ENCODE results near the gene SLC5A6. TPM values are rescaled to one million over a fixed set of nuclear protein-coding genes. Genes with fewer than 3 reads are reported as not detected.
"Not testable (repeated sequence)": the region's sequence is repeated elsewhere in the genome, so short reads cannot be mapped to it uniquely, and the experiment has no call there.

The SLC5A6 gene
- total RNA-seq, 2 donors from 2014 or later: 147 to 190 TPM

DNA sequence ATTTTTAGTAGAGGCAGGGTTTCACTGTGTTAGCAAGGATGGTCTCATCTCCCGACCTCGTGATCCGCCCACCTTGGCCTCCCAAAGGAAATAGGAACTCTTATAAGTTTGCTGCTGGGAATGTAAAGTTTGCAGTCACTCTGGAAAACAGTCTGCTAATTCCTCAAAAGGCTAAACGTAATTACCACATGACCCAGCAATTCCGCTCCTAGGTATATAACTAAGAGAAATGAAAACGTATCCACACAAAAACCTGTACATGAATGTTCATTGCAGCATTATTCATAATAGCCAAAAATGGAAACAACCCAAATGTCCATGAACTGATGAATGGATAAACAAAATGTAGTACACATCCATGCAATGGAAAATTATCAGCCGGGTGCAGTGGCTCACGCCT lies 22.1 kb downstream of the SLC5A6 start:
- H3K36me3 Mint-ChIP-seq (ENCODE audit: low read depth): no peaks in the 10 kb centered on the region
- H3K27ac Mint-ChIP-seq: no peak overlapping the region
- no peak for DNase-seq
- H3K9me3 ChIP-seq (ENCODE audit: control insufficient read depth, low read length, poor library complexity, severe bottlenecking): no peaks in the 10 kb centered on the region
- no peak overlapping the region for H3K4me3 Mint-ChIP-seq
- H3K27me3 Mint-ChIP-seq: peaks cover 8% of the 10 kb centered on the region
- H3K4me1 Mint-ChIP-seq: peaks cover 7% of the 10 kb centered on the region
- no peak for ATAC-seq

- DNase-seq: no peak
- Mint-ChIP-seq H3K4me1 (no peaks in the 10 kb centered on the region), H3K27ac (no peak overlapping the region), H3K36me3 (ENCODE audit: low read depth) (no peaks in the 10 kb centered on the region), H3K4me3 (peak overlapping the region; percentile 15), H3K27me3 (peaks cover 30% of the 10 kb centered on the region)
- ATAC-seq: no peak
- H3K9me3 ChIP-seq (ENCODE audit: control insufficient read depth, low read length, poor library complexity, severe bottlenecking): no peaks in the 10 kb centered on the region
Observed at GRCh38 chr2:27186613-27187345, 25.3 kb downstream of the SLC5A6 start.

- Mint-ChIP-seq H3K4me3 (no peak overlapping the region), H3K36me3 (ENCODE audit: low read depth) (no peaks in the 10 kb centered on the region), H3K27me3 (peaks cover 43% of the 10 kb centered on the region), H3K4me1 (no peaks in the 10 kb centered on the region), H3K27ac (no peak overlapping the region)
- ATAC-seq: no peak
- H3K9me3 ChIP-seq (ENCODE audit: control insufficient read depth, low read length, poor library complexity, severe bottlenecking): no peaks in the 10 kb centered on the region
- no peak for DNase-seq
Observed at GRCh38 chr2:27185331-27186026, 26.6 kb downstream of the SLC5A6 start.

DNA sequence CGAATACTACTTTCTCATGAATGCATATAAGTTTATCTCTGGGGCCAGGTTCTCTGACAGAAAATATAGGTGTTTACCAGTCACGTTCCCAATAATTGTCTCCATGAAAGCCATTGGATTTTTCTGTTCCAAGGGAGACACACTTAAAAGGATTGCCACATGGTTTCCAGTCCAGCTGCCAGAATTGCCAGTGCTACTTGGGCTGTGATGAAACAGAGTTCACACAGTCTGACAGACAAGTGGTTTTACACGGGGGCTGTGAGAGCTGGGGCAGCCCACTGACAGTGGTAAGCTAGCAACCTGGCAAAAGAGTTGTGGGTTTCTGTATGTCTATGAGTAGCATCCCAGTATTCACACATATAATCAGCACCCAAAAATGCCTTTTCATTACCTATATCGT lies 28.0 kb downstream of the SLC5A6 start:
- no peak for DNase-seq
- Mint-ChIP-seq H3K36me3 (ENCODE audit: low read depth) (no peaks in the 10 kb centered on the region), H3K4me1 (no peaks in the 10 kb centered on the region)

DNA sequence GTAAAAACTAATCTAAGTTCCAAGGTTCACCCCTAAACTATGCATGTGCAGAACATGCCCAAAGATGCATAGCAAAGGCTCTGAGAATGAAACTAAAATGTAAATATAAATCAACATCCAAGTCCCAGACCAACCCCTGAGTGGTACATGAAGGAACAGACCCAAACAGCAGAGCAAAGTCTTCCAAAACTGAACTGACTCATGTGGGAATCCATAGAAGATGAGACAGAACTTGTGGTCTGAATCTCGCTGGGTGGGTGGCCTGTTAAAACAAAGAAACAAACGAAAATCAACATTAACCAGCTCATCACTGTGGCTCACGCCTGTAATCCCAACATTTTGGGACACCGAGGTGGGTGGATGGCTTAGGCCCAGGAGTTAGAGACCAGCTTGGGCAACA lies 29.7 kb downstream of the SLC5A6 start:
- no peak overlapping the region for H3K27ac Mint-ChIP-seq
- no peak overlapping the region for H3K4me3 Mint-ChIP-seq

More for the DNA sequence above, 28.0 kb downstream of the SLC5A6 start:
- H3K9me3 ChIP-seq (ENCODE audit: control insufficient read depth, low read length, poor library complexity, severe bottlenecking): no peaks in the 10 kb centered on the region
- no peak for ATAC-seq
- no peak overlapping the region for H3K27ac Mint-ChIP-seq
- no peak overlapping the region for H3K4me3 Mint-ChIP-seq
- peaks cover 52% of the 10 kb centered on the region for H3K27me3 Mint-ChIP-seq

DNA sequence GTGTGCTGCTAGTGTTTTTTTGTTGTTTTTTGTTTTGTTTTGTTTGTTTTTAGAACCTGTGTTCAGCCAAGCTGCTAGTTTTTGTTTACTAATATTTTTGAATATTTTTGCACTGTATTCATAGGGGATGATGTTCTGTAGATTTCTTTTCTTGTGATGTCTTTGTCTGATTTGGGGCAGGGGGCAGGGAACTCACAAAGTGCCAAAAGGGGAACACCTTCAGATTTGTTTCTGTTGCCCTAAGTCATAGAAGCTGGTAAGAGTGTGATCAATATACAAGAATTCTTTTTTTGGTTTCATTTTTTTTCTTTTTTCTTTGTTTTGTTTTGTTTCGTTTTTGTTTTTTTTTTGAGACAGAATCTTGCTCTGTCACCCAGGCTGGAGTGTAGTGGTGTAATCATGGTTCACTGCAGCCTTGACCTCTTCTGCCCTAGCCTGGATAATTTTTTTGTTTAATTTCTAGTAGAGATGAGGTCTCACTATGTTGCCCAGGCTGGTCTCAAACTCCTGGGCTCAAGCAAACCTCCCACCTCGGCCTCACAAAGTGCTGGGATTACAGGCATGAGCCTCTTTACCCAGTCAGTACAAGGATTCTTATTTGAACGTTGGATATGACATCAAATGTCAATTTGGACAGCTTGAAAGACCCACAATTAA lies 32.6 kb downstream of the SLC5A6 start:
- Mint-ChIP-seq H3K27ac (no peak overlapping the region), H3K36me3 (ENCODE audit: low read depth) (no peaks in the 10 kb centered on the region), H3K4me3 (no peak overlapping the region), H3K27me3 (peaks cover 63% of the 10 kb centered on the region), H3K4me1 (peaks cover 2% of the 10 kb centered on the region)
- DNase-seq (no peak), ATAC-seq (no peak)
- H3K9me3 ChIP-seq (ENCODE audit: control insufficient read depth, low read length, poor library complexity, severe bottlenecking): no peaks in the 10 kb centered on the region

More for the DNA sequence above, 29.7 kb downstream of the SLC5A6 start:
- DNase-seq: no peak
- no peak for ATAC-seq
- no peaks in the 10 kb centered on the region for H3K36me3 Mint-ChIP-seq (ENCODE audit: low read depth)
- H3K27me3 Mint-ChIP-seq: peaks cover 66% of the 10 kb centered on the region
- H3K4me1 Mint-ChIP-seq: peaks cover 2% of the 10 kb centered on the region
- H3K9me3 ChIP-seq (ENCODE audit: control insufficient read depth, low read length, poor library complexity, severe bottlenecking): no peaks in the 10 kb centered on the region

GRCh38 chr2:27178469-27178868 lies 33.6 kb downstream of the SLC5A6 start:
- DNase-seq (no peak), ATAC-seq (no peak)
- no peak overlapping the region for H3K27ac Mint-ChIP-seq
- H3K4me1 Mint-ChIP-seq: peaks cover 2% of the 10 kb centered on the region
- no peak overlapping the region for H3K4me3 Mint-ChIP-seq
- H3K36me3 Mint-ChIP-seq (ENCODE audit: low read depth): no peaks in the 10 kb centered on the region
- no peaks in the 10 kb centered on the region for H3K9me3 ChIP-seq (ENCODE audit: control insufficient read depth, low read length, poor library complexity, severe bottlenecking)
- H3K27me3 Mint-ChIP-seq: peaks cover 53% of the 10 kb centered on the region

DNA sequence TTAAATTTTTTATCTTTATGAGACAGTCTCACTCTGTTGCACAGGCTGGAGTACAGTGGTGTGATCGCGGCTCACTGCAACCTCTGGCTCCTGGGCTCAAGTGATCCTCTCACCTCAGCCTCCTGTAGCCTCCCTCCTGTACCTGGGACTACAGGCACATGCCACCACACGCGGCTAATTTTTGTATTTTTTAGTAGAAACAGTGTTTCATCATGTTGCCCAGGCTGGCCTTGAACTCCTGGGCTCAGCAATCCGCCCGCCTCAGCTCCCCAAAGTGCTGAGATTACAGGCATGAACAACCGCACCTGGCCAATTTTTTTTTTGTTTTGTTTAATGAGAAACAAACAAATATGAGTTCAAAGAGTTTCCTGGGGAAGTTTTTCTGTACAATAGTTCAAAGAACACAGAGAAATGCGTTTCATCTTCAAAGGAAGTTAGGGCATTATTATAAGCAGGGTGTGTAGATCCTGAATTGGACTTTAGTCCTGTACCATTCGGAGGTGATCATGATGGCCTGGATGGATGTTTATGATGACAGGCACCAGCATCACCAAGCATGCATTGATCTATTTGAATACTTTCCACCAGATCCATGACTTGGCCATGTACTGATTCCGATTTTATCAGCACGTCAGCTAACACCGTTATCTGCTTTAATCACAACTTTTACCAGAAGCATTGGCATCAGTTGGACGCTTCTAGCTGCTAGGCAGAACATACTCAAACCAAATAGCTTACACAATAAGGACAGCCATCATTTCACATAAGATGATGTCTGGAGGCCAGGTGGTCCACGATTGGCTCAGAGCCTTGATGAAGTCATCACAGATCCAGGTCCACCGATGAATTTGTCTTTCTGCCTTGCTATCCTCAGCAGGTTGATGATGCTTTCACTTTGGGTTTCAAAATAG lies 34.4 kb downstream of the SLC5A6 start:
- peaks cover 2% of the 10 kb centered on the region for H3K4me1 Mint-ChIP-seq
- no peaks in the 10 kb centered on the region for H3K36me3 Mint-ChIP-seq (ENCODE audit: low read depth)
- ATAC-seq: peak; percentile 41
- H3K4me3 Mint-ChIP-seq: no peak overlapping the region
- no peak overlapping the region for H3K27ac Mint-ChIP-seq
- DNase-seq: no peak
- H3K9me3 ChIP-seq (ENCODE audit: control insufficient read depth, low read length, poor library complexity, severe bottlenecking): no peaks in the 10 kb centered on the region
- H3K27me3 Mint-ChIP-seq: peaks cover 52% of the 10 kb centered on the region

GRCh38 chr2:27175781-27176180 lies 36.3 kb downstream of the SLC5A6 start:
- ATAC-seq; H3K9me3 ChIP-seq (ENCODE audit: control insufficient read depth, low read length, poor library complexity, severe bottlenecking); H3K4me3 Mint-ChIP-seq; H3K4me1 Mint-ChIP-seq; H3K27ac Mint-ChIP-seq; DNase-seq; H3K36me3 Mint-ChIP-seq (ENCODE audit: low read depth): not testable (repeated sequence)
- peaks cover 37% of the 10 kb centered on the region for H3K27me3 Mint-ChIP-seq

- peaks cover 5% of the 10 kb centered on the region for H3K4me1 Mint-ChIP-seq
- ATAC-seq: no peak
Observed at GRCh38 chr2:27175330-27175729, 36.7 kb downstream of the SLC5A6 start.

DNA sequence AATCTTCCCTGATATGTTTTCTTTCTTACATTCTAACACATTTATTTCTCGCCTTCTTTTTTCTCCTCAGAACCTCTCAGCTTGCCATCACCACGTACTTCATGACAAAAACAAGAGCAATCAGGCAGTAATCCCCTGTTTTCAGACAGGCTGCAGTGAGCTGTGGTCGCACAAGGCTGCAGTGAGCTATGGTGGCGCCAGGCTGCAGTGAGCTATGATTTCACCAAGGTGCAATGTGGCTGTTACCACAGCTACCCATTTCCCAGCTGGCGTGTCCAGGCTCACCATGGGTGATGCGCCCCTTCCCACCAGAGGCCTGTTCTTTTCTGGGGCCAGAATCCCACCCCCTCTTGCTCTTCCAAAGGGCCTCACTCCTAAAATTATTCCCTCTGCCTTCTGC lies 37.4 kb downstream of the SLC5A6 start:
- no peak for ATAC-seq

More at GRCh38 chr2:27175330-27175729, 36.7 kb downstream of the SLC5A6 start:
- no peak for DNase-seq
- Mint-ChIP-seq H3K27me3 (peaks cover 38% of the 10 kb centered on the region), H3K4me3 (no peak overlapping the region), H3K36me3 (ENCODE audit: low read depth) (no peaks in the 10 kb centered on the region), H3K27ac (no peak overlapping the region)
- H3K9me3 ChIP-seq (ENCODE audit: control insufficient read depth, low read length, poor library complexity, severe bottlenecking): no peaks in the 10 kb centered on the region

DNA sequence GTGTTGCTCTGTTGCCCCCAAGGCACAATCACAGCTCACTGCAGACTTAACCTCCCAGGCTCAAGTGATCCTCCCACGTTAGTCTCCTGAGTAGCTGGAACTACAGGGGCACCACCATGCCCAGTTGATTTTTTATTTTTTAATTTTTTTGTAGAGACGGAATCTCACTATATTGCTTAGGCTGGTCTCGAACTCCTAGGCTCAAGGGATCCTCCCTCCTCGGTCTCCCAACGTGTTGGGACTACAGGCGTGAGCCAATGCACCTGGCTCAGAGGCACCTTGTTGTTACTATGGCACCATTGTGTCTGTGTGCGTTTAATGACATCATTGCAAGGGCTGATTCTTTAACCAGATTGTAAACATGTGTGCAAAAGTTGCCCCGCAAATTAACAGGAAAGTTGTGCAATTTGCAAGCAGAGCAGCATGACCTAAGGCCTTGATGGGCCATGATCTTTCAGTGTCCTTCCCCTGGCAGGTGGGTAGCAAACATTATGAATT lies 40.7 kb downstream of the SLC5A6 start:
- H3K9me3 ChIP-seq (ENCODE audit: control insufficient read depth, low read length, poor library complexity, severe bottlenecking): no peaks in the 10 kb centered on the region
- no peak for ATAC-seq
- Mint-ChIP-seq H3K4me3 (no peak overlapping the region), H3K4me1 (peaks cover 11% of the 10 kb centered on the region), H3K27me3 (peaks cover 22% of the 10 kb centered on the region), H3K36me3 (ENCODE audit: low read depth) (no peaks in the 10 kb centered on the region), H3K27ac (no peak overlapping the region)
- no peak for DNase-seq

More for the DNA sequence above, 37.4 kb downstream of the SLC5A6 start:
- Mint-ChIP-seq H3K4me1 (peaks cover 8% of the 10 kb centered on the region), H3K27ac (no peak overlapping the region), H3K4me3 (no peak overlapping the region), H3K36me3 (ENCODE audit: low read depth) (no peaks in the 10 kb centered on the region), H3K27me3 (peaks cover 39% of the 10 kb centered on the region)
- H3K9me3 ChIP-seq (ENCODE audit: control insufficient read depth, low read length, poor library complexity, severe bottlenecking): no peaks in the 10 kb centered on the region
- DNase-seq: no peak
